Pulmonary artery endothelial cell (primary cell): Measurements from ENCODE around the gene ST6GALNAC6. TPM values are rescaled to one million over a fixed set of nuclear protein-coding genes. Genes with fewer than 3 reads are reported as not detected.
"Not testable (repeated sequence)": the region's sequence is repeated elsewhere in the genome, so short reads cannot be mapped to it uniquely, and the experiment has no call there.

ENCODE experiments used
- DNase-seq: peaks from one replicate; pipeline ENCODE4 v3.0.0-alpha.2; 2011; ENCODE audit warnings: low read depth, low spot score
- total RNA-seq: library from RNA; depleted of rRNA; stranded (reverse); fragments of >200 nt; gene quantifications from 2 replicates; pipeline ENCODE4 v1.2.3, GENCODE V29; 2014

Gene ST6GALNAC6
- total RNA-seq, 1 donor from 2014 or later, result 48.1 TPM

GRCh38 chr9:127893392-127893791 lies 6.0 kb downstream of the ST6GALNAC6 start:
- no peak for DNase-seq

GRCh38 chr9:127892831-127893230 lies 6.6 kb downstream of the ST6GALNAC6 start:
- DNase-seq, result no peak

GRCh38 chr9:127890053-127890452 lies 9.3 kb downstream of the ST6GALNAC6 start:
- no peak for DNase-seq

GRCh38 chr9:127887792-127888191 lies 11.6 kb downstream of the ST6GALNAC6 start:
- DNase-seq, result no peak

- no peak for DNase-seq
Observed at GRCh38 chr9:127886401-127886972, 12.9 kb downstream of the ST6GALNAC6 start.

GRCh38 chr9:127885508-127886281 lies 13.7 kb downstream of the ST6GALNAC6 start:
- no peak for DNase-seq

GRCh38 chr9:127884976-127885490 lies 14.4 kb downstream of the ST6GALNAC6 start:
- no peak for DNase-seq

- no peak for DNase-seq
Observed at GRCh38 chr9:127884427-127884911, 14.9 kb downstream of the ST6GALNAC6 start.

GRCh38 chr9:127883959-127884358 lies 15.4 kb downstream of the ST6GALNAC6 start:
- no peak for DNase-seq

GRCh38 chr9:127881715-127882114 lies 17.7 kb downstream of the ST6GALNAC6 start:
- not testable (repeated sequence) for DNase-seq

GRCh38 chr9:127880143-127880542 lies 19.3 kb downstream of the ST6GALNAC6 start:
- no peak for DNase-seq

GRCh38 chr9:127878652-127879390 lies 20.6 kb downstream of the ST6GALNAC6 start:
- DNase-seq, result no peak

GRCh38 chr9:127878001-127878651 lies 21.3 kb downstream of the ST6GALNAC6 start:
- DNase-seq, result no peak

GRCh38 chr9:127877566-127877998 lies 21.8 kb downstream of the ST6GALNAC6 start, which contains the start of gene AK1:
Gene AK1, minus strand, starts transcription at chr9:127877675. Its CDS starts 3,058 bp downstream, at chr9:127874617.
- DNase-seq, result no peak

- DNase-seq, result no peak
Observed at GRCh38 chr9:127876764-127877562, 22.4 kb downstream of the ST6GALNAC6 start.

- no peak for DNase-seq
Observed at GRCh38 chr9:127876026-127876763, 23.2 kb downstream of the ST6GALNAC6 start.

GRCh38 chr9:127875306-127875966 lies 24.0 kb downstream of the ST6GALNAC6 start:
- DNase-seq, result no peak

- no peak for DNase-seq
Observed at GRCh38 chr9:127874301-127875221, 24.8 kb downstream of the ST6GALNAC6 start.
